CD14-positive monocyte (primary cell): ENCODE measurements around the gene ANGPTL8. TPM values are rescaled to one million over a fixed set of nuclear protein-coding genes. Genes with fewer than 3 reads are reported as not detected.

Source experiments
- DNase-seq, 3 donors: peaks; one replicate each; pipeline ENCODE4 v3.0.0-alpha.2; 2011 to 2022
- H2AFZ ChIP-seq: 2 replicates; pipeline ENCODE4 v1.6.0; 2012; ENCODE audit warnings: mild to moderate bottlenecking, low read depth, low read length, inconsistent platforms; ENCODE audit not compliant: insufficient read depth, poor library complexity, severe bottlenecking
- H3K27ac ChIP-seq, 2 donors: 1 replicate in 1 of 2; 2 replicates in 1 of 2; pipeline ENCODE4 v1.5.1; 2012 to 2013; ENCODE audit warnings: low read length in 2 of 2, control low read depth in 1 of 2, inconsistent platforms in 1 of 2, low read depth in 1 of 2, mild to moderate bottlenecking in 1 of 2
- H3K27me3 ChIP-seq, 2 donors: one replicate each; pipeline versions ENCODE4 v1.6.0 to v1.6.1; 2011 to 2013; ENCODE audit warnings: low read length in 2 of 2; ENCODE audit not compliant: control insufficient read depth in 2 of 2, insufficient read depth in 2 of 2
- H3K36me3 ChIP-seq, 2 donors: replicated peaks in 1 of 2; 1 replicate in 1 of 2; 2 replicates in 1 of 2; pipeline versions ENCODE4 v1.5.1 to v1.6.1; 2012 to 2013; ENCODE audit warnings: low read length in 2 of 2, control low read depth in 1 of 2, inconsistent platforms in 1 of 2, mild to moderate bottlenecking in 1 of 2; ENCODE audit not compliant: insufficient read depth in 2 of 2, control insufficient read depth in 1 of 2
- H3K4me1 ChIP-seq, 2 donors: 1 replicate in 1 of 2; 2 replicates in 1 of 2; pipeline versions ENCODE4 v1.5.1 to v1.6.1; 2012 to 2013; ENCODE audit warnings: low read length in 2 of 2, control low read depth in 1 of 2, inconsistent platforms in 1 of 2, mild to moderate bottlenecking in 1 of 2, moderate library complexity in 1 of 2; ENCODE audit not compliant: insufficient read depth in 2 of 2, control insufficient read depth in 1 of 2
- H3K4me2 ChIP-seq: replicated peaks from 2 replicates; pipeline ENCODE3; 2012; ENCODE audit warnings: low read length, moderate library complexity, mild to moderate bottlenecking; ENCODE audit not compliant: poor library complexity, severe bottlenecking; ENCODE audit errors: extremely low read depth
- H3K4me3 ChIP-seq, 3 experiments: fragments of 200-600 bp in 1 of 3; sonication (generic) in 1 of 3; replicated peaks in 1 of 3; 1 replicate in 2 of 3; 2 replicates in 1 of 3; pipeline ENCODE4 v1.5.1; 2011 to 2013; ENCODE audit warnings: low read length in 3 of 3, mild to moderate bottlenecking in 3 of 3, control low read depth in 2 of 3, low read depth in 2 of 3, inconsistent platforms in 1 of 3, moderate library complexity in 1 of 3
- H3K79me2 ChIP-seq: 2 replicates; pipeline ENCODE4 v1.6.0; 2012; ENCODE audit warnings: mild to moderate bottlenecking, control low read depth, inconsistent platforms, low read length, moderate library complexity; ENCODE audit not compliant: insufficient read depth
- H3K9ac ChIP-seq: 2 replicates; pipeline ENCODE4 v1.6.0; 2017; ENCODE audit warnings: low read length, mild to moderate bottlenecking; ENCODE audit not compliant: insufficient read depth, poor library complexity, severe bottlenecking
- H3K9me3 ChIP-seq, 2 donors: replicated peaks in 1 of 2; 1 replicate in 1 of 2; 2 replicates in 1 of 2; pipeline versions ENCODE4 v1.5.1 to v1.6.1; 2012 to 2013; ENCODE audit warnings: low read length in 2 of 2, control low read depth in 1 of 2; ENCODE audit not compliant: control insufficient read depth in 1 of 2, insufficient read depth in 1 of 2
- H4K20me1 ChIP-seq: 2 replicates; pipeline ENCODE4 v1.6.0; 2012; ENCODE audit warnings: mild to moderate bottlenecking, low read length, control low read depth, moderate library complexity; ENCODE audit not compliant: insufficient read depth
- H3K27ac Mint-ChIP-seq, 7 donors: one replicate each; pipeline ENCODE4 v1.8.0; 2020; ENCODE audit warnings: mild to moderate bottlenecking in 7 of 7, mixed read lengths in 7 of 7, moderate library complexity in 6 of 7, inconsistent platforms in 2 of 7
- H3K27me3 Mint-ChIP-seq, 3 donors: one replicate each; pipeline ENCODE4 v1.8.0; 2021 to 2022; ENCODE audit warnings: low read depth in 3 of 3, mild to moderate bottlenecking in 3 of 3, mixed read lengths in 3 of 3, moderate library complexity in 3 of 3, inconsistent platforms in 1 of 3
- H3K36me3 Mint-ChIP-seq, 2 donors: one replicate each; pipeline ENCODE4 v1.8.0; 2020; ENCODE audit warnings: mixed read lengths in 2 of 2, inconsistent platforms in 1 of 2, mild to moderate bottlenecking in 1 of 2
- H3K4me1 Mint-ChIP-seq: one replicate; pipeline ENCODE4 v1.8.0; 2020; ENCODE audit warnings: mild to moderate bottlenecking, mixed read lengths
- H3K4me3 Mint-ChIP-seq, 2 donors: one replicate each; pipeline ENCODE4 v1.8.0; 2020; ENCODE audit warnings: mild to moderate bottlenecking in 2 of 2, mixed read lengths in 2 of 2, moderate library complexity in 1 of 2
- H3K9me3 Mint-ChIP-seq, 7 donors: one replicate each; pipeline ENCODE4 v1.8.0; 2020 to 2022; ENCODE audit warnings: mixed read lengths in 7 of 7, mild to moderate bottlenecking in 6 of 7, moderate library complexity in 6 of 7, inconsistent platforms in 2 of 7
- WGBS: methylation state at CpG from one replicate; pipeline ENCODE4 v1.1.5; 2013; ENCODE audit warnings: missing lambda C conversion rate; ENCODE audit not compliant: insufficient coverage; 5-methylcytosine and 5-hydroxymethylcytosine counted together
- intact Hi-C, 2 donors: fragments of 100-400 bp; cut with micrococcal nuclease; formaldehyde crosslinking; loops; one replicate each; pipeline versions ENCODE4 v1.15.0 to v1.15.1; 2023
- polyA plus RNA-seq, 3 donors: library from polyadenylated mRNA; depleted of rRNA in 1 of 3; unstranded in 2 of 3; stranded (reverse) in 1 of 3; fragments of 300-500 nt in 2 of 3; fragments of >200 nt in 1 of 3; fragmentation: Illumina TruSeq in 2 of 3; gene quantifications; 1 replicate in 2 of 3; 2 replicates in 1 of 3; pipeline ENCODE4 v1.2.3, GENCODE V29; 2012 to 2021
- TF ChIP-seq, protein P1 (sequence below): fragments of 200-600 bp; IDR thresholded peaks from one replicate; pipeline ENCODE4 v1.8.0; 2022; ENCODE audit warnings: antibody characterized with exemption, mild to moderate bottlenecking

Gene ANGPTL8
- polyA plus RNA-seq, 3 donors: not detected

GRCh38 chr19:11236324-11237301, 2.8 kb upstream of the ANGPTL8 start:
- Histone ChIP-seq H2AFZ (no peak overlapping the region), H3K27me3 (no peaks in the 10 kb centered on the region), H3K9ac (no peak overlapping the region), H3K9me3 (peaks cover 12 to 22% of the 10 kb centered on the region in 2 donors), H3K79me2 (no peaks in the 10 kb centered on the region), H4K20me1 (no peaks in the 10 kb centered on the region), H3K36me3 (no peaks in the 10 kb centered on the region), H3K4me3 (no peak overlapping the region), H3K4me2 (no peak overlapping the region), H3K27ac (no peak overlapping the region), H3K4me1 (no peaks in the 10 kb centered on the region)
- no peaks in the 10 kb centered on the region for H3K4me1 Mint-ChIP-seq
- no peak overlapping the region for H3K4me3 Mint-ChIP-seq
- H3K9me3 Mint-ChIP-seq: peaks cover 11 to 19% (median 17%) of the 10 kb centered on the region in 7 donors
- DNase-seq: no peak
- TF ChIP-seq, protein P1, sequence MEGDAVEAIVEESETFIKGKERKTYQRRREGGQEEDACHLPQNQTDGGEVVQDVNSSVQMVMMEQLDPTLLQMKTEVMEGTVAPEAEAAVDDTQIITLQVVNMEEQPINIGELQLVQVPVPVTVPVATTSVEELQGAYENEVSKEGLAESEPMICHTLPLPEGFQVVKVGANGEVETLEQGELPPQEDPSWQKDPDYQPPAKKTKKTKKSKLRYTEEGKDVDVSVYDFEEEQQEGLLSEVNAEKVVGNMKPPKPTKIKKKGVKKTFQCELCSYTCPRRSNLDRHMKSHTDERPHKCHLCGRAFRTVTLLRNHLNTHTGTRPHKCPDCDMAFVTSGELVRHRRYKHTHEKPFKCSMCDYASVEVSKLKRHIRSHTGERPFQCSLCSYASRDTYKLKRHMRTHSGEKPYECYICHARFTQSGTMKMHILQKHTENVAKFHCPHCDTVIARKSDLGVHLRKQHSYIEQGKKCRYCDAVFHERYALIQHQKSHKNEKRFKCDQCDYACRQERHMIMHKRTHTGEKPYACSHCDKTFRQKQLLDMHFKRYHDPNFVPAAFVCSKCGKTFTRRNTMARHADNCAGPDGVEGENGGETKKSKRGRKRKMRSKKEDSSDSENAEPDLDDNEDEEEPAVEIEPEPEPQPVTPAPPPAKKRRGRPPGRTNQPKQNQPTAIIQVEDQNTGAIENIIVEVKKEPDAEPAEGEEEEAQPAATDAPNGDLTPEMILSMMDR: no peak
- peaks cover 7 to 8% (median 7%) of the 10 kb centered on the region in 3 donors for H3K27me3 Mint-ChIP-seq
- no peaks in the 10 kb centered on the region for H3K36me3 Mint-ChIP-seq
- H3K27ac Mint-ChIP-seq: peak overlapping the region in 1 of 7 donors; percentile 2
- intact Hi-C loops: no loop called here
- 88% methylated on average over 30 of the region's 31 CpGs for WGBS

- DNase-seq: no peak
- H3K9me3 ChIP-seq: peaks cover 12 to 22% of the 10 kb centered on the region in 2 donors
- intact Hi-C loops: no loop called here
- H3K4me2 ChIP-seq: no peak overlapping the region
- no peaks in the 10 kb centered on the region for H3K4me1 ChIP-seq
- H3K27me3 ChIP-seq: no peaks in the 10 kb centered on the region
- TF ChIP-seq, protein P1: no peak
- Mint-ChIP-seq H3K27me3 (peaks cover 10 to 12% (median 11%) of the 10 kb centered on the region in 3 donors), H3K36me3 (no peaks in the 10 kb centered on the region), H3K4me3 (no peak overlapping the region), H3K9me3 (peaks cover 11 to 19% (median 17%) of the 10 kb centered on the region in 7 donors), H3K27ac (no peak overlapping the region), H3K4me1 (no peaks in the 10 kb centered on the region)
- H2AFZ ChIP-seq: no peak overlapping the region
- WGBS: 90% methylated on average over 10 of the region's 15 CpGs
- H3K4me3 ChIP-seq: no peak overlapping the region
- no peaks in the 10 kb centered on the region for H3K36me3 ChIP-seq
- H4K20me1 ChIP-seq: no peaks in the 10 kb centered on the region
- no peak overlapping the region for H3K27ac ChIP-seq
- no peaks in the 10 kb centered on the region for H3K79me2 ChIP-seq
- no peak overlapping the region for H3K9ac ChIP-seq
These were observed 2.1 kb upstream of the ANGPTL8 start for GRCh38 chr19:11237321-11237720.
